Pancreas (tissue), 10 donors: ENCODE data around the gene PARD3. TPM values are rescaled to one million over a fixed set of nuclear protein-coding genes. Genes with fewer than 3 reads are reported as not detected.

Experiments
- ATAC-seq, 4 donors: fragments of 200-7000 bp; cut with Tn5 transposase; one replicate each; pipeline versions ENCODE4 v1.8.0 to v1.9.1; 2020; ENCODE audit warnings: mild to moderate bottlenecking in 4 of 4, moderate library complexity in 4 of 4
- DNase-seq, 6 donors: peaks; one replicate each; pipeline ENCODE4 v3.0.0-alpha.2; 2020
- FAIRE-seq: peaks from 2 replicates; lab custom pipeline; 2012; peaks lifted over from hg19 to GRCh38; lab: Jason Lieb, UNC
- H3K27ac ChIP-seq, 4 donors: fragments of 200-600 bp; sonication (generic); 1 replicate in 3 of 4; 2 replicates in 1 of 4; pipeline versions ENCODE4 v1.5.0 to v1.8.0; 2020
- H3K27me3 ChIP-seq, 4 donors: fragments of 200-600 bp; one replicate each; pipeline ENCODE4 v1.8.0; 2021
- H3K36me3 ChIP-seq, 3 donors: fragments of 200-600 bp; sonication (generic) in 1 of 3; one replicate each; pipeline versions ENCODE4 v1.5.0 to v1.8.0; 2020 to 2021
- H3K4me1 ChIP-seq, 3 donors: fragments of 200-600 bp; one replicate each; pipeline ENCODE4 v1.8.0; 2021
- H3K4me3 ChIP-seq, 4 donors: fragments of 200-600 bp; sonication (generic) in 2 of 4; one replicate each; pipeline versions ENCODE4 v1.5.0 to v1.8.0; 2020 to 2021
- H3K9me3 ChIP-seq, 4 donors: fragments of 200-600 bp; one replicate each; pipeline ENCODE4 v1.8.0; 2021
- CTCF ChIP-seq, 4 donors: fragments of 200-600 bp; sonication (generic) in 3 of 4; IDR thresholded peaks; one replicate each; pipeline versions ENCODE4 v1.5.0 to v1.8.0; 2021; ENCODE audit warnings: antibody characterized with exemption in 4 of 4
- WGBS, 2 donors: extraction: QIAGEN DNeasy Blood & Tissue Kit; methylation state at CpG; one replicate each; pipeline ENCODE4 v1.1.7; 2013; 5-methylcytosine and 5-hydroxymethylcytosine counted together
- intact Hi-C, 3 donors: fragments of 100-400 bp; cut with DNase I; formaldehyde crosslinking; loops; one replicate each; pipeline versions ENCODE4 v1.11.1 to v1.14.2; 2022
- polyA plus RNA-seq, 2 donors: library from polyadenylated mRNA; stranded (reverse); fragments of 200-250 nt; gene quantifications; one replicate each; pipeline ENCODE4 v1.2.3, GENCODE V29; 2013
- total RNA-seq, 6 donors: library from RNA; stranded (reverse); fragmentation: NEBNext Ultra II Directional in 4 of 6; extraction: Animal tissue kit (Norgen Biotek cat#: 25700) in 4 of 6; gene quantifications; one replicate each; pipeline versions ENCODE4 v1.2.1 to v1.2.4, GENCODE V29; 2021 to 2023
- donor health status: healthy with polysubstance abuse.
- donor health status: DM: no; HTN: no; CAD: no; lungs with moderate emphysema.
- donor health status: DM: no; HTN: no; CAD: no.
- donor health status: control.
- donor health status: control.
- donor health status: Bipolar disorder and iron deficiency.
- donor health status: DM: yes; HTN: yes; CAD: no.
- donor health status: DM: no; HTN: no; CAD: no.
- donor health status: DM: no; HTN: no; CAD: no.
- donor health status: DM: yes; HTN: yes; CAD: no.

The PARD3 gene
- total and polyA plus RNA-seq, 8 donors: 12.8 to 32.3 (median 23.4) TPM

- no peak for FAIRE-seq
- H3K27ac ChIP-seq: no peak overlapping the region
Measured at GRCh38 chr10:34549953-34550352, 265.1 kb downstream of the PARD3 start.

GRCh38 chr10:34549001-34549400, 266.1 kb downstream of the PARD3 start:
- DNase-seq (no peak), ATAC-seq (no peak), FAIRE-seq (no peak)
- 33 to 48% methylated on average over 3 of the region's 3 CpGs for WGBS, 2 donors
- Histone ChIP-seq H3K27me3 (no peaks in the 10 kb centered on the region), H3K4me3 (no peak overlapping the region), H3K27ac (no peak overlapping the region), H3K4me1 (no peaks in the 10 kb centered on the region), H3K9me3 (no peaks in the 10 kb centered on the region), H3K36me3 (no peaks in the 10 kb centered on the region)
- no peak for TF ChIP-seq CTCF (IDR thresholded peaks at IDR 0.05)
- intact Hi-C loops: no loop called here

More at GRCh38 chr10:34549953-34550352, 265.1 kb downstream of the PARD3 start:
- intact Hi-C loops: no loop called here
- no peak for ATAC-seq
- Histone ChIP-seq H3K4me1 (no peaks in the 10 kb centered on the region), H3K36me3 (no peaks in the 10 kb centered on the region), H3K9me3 (no peaks in the 10 kb centered on the region), H3K4me3 (no peak overlapping the region), H3K27me3 (no peaks in the 10 kb centered on the region)
- 96% methylated on average over 9 of the region's 9 CpGs for WGBS, 2 donors
- TF ChIP-seq CTCF (IDR thresholded peaks at IDR 0.05): no peak
- DNase-seq: no peak

- DNase-seq: no peak
- Histone ChIP-seq H3K4me3 (no peak overlapping the region), H3K27ac (no peak overlapping the region), H3K27me3 (no peaks in the 10 kb centered on the region), H3K9me3 (no peaks in the 10 kb centered on the region), H3K4me1 (no peaks in the 10 kb centered on the region), H3K36me3 (no peaks in the 10 kb centered on the region)
- TF ChIP-seq CTCF (IDR thresholded peaks at IDR 0.05): no peak
- intact Hi-C loops: no loop called here
- ATAC-seq: no peak
- 79 to 81% methylated on average over 4 of the region's 4 CpGs for WGBS, 2 donors
- FAIRE-seq: no peak
Measured at GRCh38 chr10:34548466-34548865, 266.6 kb downstream of the PARD3 start.

GRCh38 chr10:34547695-34548094, 267.4 kb downstream of the PARD3 start:
- intact Hi-C loops: no loop called here
- WGBS, 2 donors: 89 to 92% methylated on average over 2 of the region's 2 CpGs
- no peak overlapping the region for H3K4me3 ChIP-seq

More at GRCh38 chr10:34547695-34548094, 267.4 kb downstream of the PARD3 start:
- Histone ChIP-seq H3K27ac (no peak overlapping the region), H3K9me3 (no peaks in the 10 kb centered on the region), H3K27me3 (no peaks in the 10 kb centered on the region), H3K36me3 (no peaks in the 10 kb centered on the region), H3K4me1 (no peaks in the 10 kb centered on the region)
- ATAC-seq: no peak
- TF ChIP-seq CTCF (IDR thresholded peaks at IDR 0.05): no peak
- FAIRE-seq: no peak
- DNase-seq: no peak
